ENCODE results near the gene SOAT2. TPM values are rescaled to one million over a fixed set of nuclear protein-coding genes. Genes with fewer than 3 reads are reported as not detected.

Gene SOAT2
- total RNA-seq, 1 experiment from 2014 or later, result not detected

DNA sequence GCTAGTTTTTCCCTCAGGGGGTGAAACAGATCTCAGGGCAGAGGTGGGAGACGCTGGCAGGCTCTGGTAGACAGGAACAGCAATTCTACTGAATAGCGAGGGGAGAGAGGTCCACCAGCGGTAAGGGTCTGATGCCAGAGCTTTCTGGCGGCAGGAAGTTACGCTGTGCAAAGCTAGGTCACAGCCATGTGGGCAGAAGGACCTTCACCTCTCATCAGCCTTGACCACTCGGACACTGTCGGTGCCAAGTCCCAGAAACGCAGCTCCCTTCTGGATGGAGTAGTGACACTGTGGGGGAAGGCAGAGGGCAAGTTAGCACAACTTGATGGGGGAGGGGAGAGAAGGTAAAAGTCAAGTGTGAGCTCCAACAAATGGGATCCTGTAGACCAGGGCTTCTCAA, 66.9 kb downstream of the SOAT2 start:
- intact Hi-C loops (cut with micrococcal nuclease; ENCODE audit: unreplicated experiment), result no loop called here
- no peaks in the 10 kb centered on the region for H3K36me3 Mint-ChIP-seq (ENCODE audit: insufficient read depth, unreplicated experiment)
- no peak overlapping the region for H3K4me3 Mint-ChIP-seq (ENCODE audit: low read depth, unreplicated experiment)
- H3K27me3 Mint-ChIP-seq (ENCODE audit: unreplicated experiment), result no peaks in the 10 kb centered on the region
- CTCF ChIA-PET, result no interaction called here
- no peak for TF ChIP-seq CTCF (IDR thresholded peaks at IDR 0.05; ENCODE audit: unreplicated experiment)
- DNase-seq, result no peak
- BruUV-seq (replicated peaks), result no TSS peak
- H3K9me3 Mint-ChIP-seq (ENCODE audit: low read depth, unreplicated experiment), result no peaks in the 10 kb centered on the region
- H3K27ac Mint-ChIP-seq (ENCODE audit: unreplicated experiment), result no peak overlapping the region
- H3K4me1 Mint-ChIP-seq (ENCODE audit: low read depth, unreplicated experiment), result peaks cover 6% of the 10 kb centered on the region

- intact Hi-C loops (cut with micrococcal nuclease; ENCODE audit: unreplicated experiment), result no loop called here
- Mint-ChIP-seq H3K36me3 (ENCODE audit: insufficient read depth, unreplicated experiment) (no peaks in the 10 kb centered on the region), H3K9me3 (ENCODE audit: low read depth, unreplicated experiment) (no peaks in the 10 kb centered on the region), H3K27ac (ENCODE audit: unreplicated experiment) (no peak overlapping the region), H3K4me1 (ENCODE audit: low read depth, unreplicated experiment) (peaks cover 8% of the 10 kb centered on the region), H3K4me3 (ENCODE audit: low read depth, unreplicated experiment) (no peak overlapping the region), H3K27me3 (ENCODE audit: unreplicated experiment) (no peaks in the 10 kb centered on the region)
- BruUV-seq (replicated peaks), result no TSS peak
- CTCF ChIA-PET, result no interaction called here
- DNase-seq, result no peak
- TF ChIP-seq CTCF (IDR thresholded peaks at IDR 0.05; ENCODE audit: unreplicated experiment), result no peak
Observed at GRCh38 chr12:53170876-53171724, 67.8 kb downstream of the SOAT2 start.

DNA sequence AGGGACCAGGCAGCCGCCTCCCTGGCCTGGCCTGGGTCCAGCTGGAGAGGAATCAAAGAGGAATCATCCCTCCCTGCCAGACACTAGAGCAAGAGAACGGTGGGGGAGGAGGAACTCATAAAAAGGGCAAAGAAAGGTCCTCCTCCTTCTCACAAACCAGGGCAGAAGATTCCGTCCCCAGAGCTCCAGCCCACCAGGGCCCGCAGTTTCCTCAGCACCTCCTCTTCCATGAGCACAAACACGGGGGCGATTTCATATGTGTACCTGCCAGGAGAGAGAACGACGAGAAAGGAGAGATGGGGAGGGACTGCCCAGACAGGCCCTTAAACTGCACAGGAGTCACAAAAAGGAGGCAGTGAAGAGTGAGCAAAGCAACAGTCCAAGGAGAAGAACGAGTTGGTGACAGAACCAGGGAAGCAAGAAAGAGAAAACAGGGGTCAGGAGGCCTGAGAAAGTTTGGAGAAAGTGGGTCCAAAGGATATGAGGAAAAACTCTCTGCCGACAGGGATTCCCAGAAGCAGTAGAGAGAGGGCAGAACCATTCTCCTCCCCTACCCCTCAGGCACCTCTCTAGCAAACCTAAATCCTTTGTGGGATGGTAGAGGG, 68.5 kb downstream of the SOAT2 start:
- no peak for TF ChIP-seq CTCF (IDR thresholded peaks at IDR 0.05; ENCODE audit: unreplicated experiment)
- intact Hi-C loops (cut with micrococcal nuclease; ENCODE audit: unreplicated experiment), result no loop called here
- Mint-ChIP-seq H3K27ac (ENCODE audit: unreplicated experiment) (no peak overlapping the region), H3K9me3 (ENCODE audit: low read depth, unreplicated experiment) (no peaks in the 10 kb centered on the region), H3K36me3 (ENCODE audit: insufficient read depth, unreplicated experiment) (no peaks in the 10 kb centered on the region), H3K4me3 (ENCODE audit: low read depth, unreplicated experiment) (no peak overlapping the region), H3K4me1 (ENCODE audit: low read depth, unreplicated experiment) (peaks cover 8% of the 10 kb centered on the region), H3K27me3 (ENCODE audit: unreplicated experiment) (no peaks in the 10 kb centered on the region)
- CTCF ChIA-PET, result no interaction called here
- BruUV-seq (replicated peaks), result no TSS peak
- no peak for DNase-seq

- BruUV-seq (replicated peaks), result no TSS peak
- CTCF ChIA-PET, result no interaction called here
- Mint-ChIP-seq H3K27me3 (ENCODE audit: unreplicated experiment) (no peaks in the 10 kb centered on the region), H3K36me3 (ENCODE audit: insufficient read depth, unreplicated experiment) (no peaks in the 10 kb centered on the region), H3K9me3 (ENCODE audit: low read depth, unreplicated experiment) (no peaks in the 10 kb centered on the region), H3K4me3 (ENCODE audit: low read depth, unreplicated experiment) (no peak overlapping the region), H3K4me1 (ENCODE audit: low read depth, unreplicated experiment) (peaks cover 8% of the 10 kb centered on the region), H3K27ac (ENCODE audit: unreplicated experiment) (no peak overlapping the region)
- TF ChIP-seq CTCF (IDR thresholded peaks at IDR 0.05; ENCODE audit: unreplicated experiment), result no peak
- intact Hi-C loops (cut with micrococcal nuclease; ENCODE audit: unreplicated experiment), result no loop called here
- DNase-seq, result no peak
Observed at GRCh38 chr12:53172352-53172751, 69.1 kb downstream of the SOAT2 start.

All from Calu3 (cell line).